GM19193 (cell line): ENCODE data around the gene PNMA8A.

Experiments
- POLR2A ChIP-seq: IDR thresholded peaks from 4 replicates; pipeline ENCODE4 v1.6.1; 2011; ENCODE audit not compliant: insufficient read depth, insufficient read length; ENCODE audit errors: extremely low read depth

The PNMA8A gene

GRCh38 chr19:46471116-46471733 lies at the start of gene PNMA8A:
Gene PNMA8A, minus strand, starts transcription at chr19:46471563. Its CDS starts 528 bp downstream, at chr19:46471035.
- TF ChIP-seq POLR2A, result no peak

GRCh38 chr19:46520616-46521015 lies 49.3 kb upstream of the PNMA8A start:
- no peak for TF ChIP-seq POLR2A

GRCh38 chr19:46517471-46517870 lies 46.1 kb upstream of the PNMA8A start:
- no peak for TF ChIP-seq POLR2A

- TF ChIP-seq POLR2A, result no peak
These were observed 44.6 kb upstream of the PNMA8A start for GRCh38 chr19:46515879-46516350.

GRCh38 chr19:46515290-46515609 lies 43.9 kb upstream of the PNMA8A start:
- TF ChIP-seq POLR2A, result no peak

GRCh38 chr19:46514589-46515289 lies 43.4 kb upstream of the PNMA8A start:
- no peak for TF ChIP-seq POLR2A

- TF ChIP-seq POLR2A, result no peak
These were observed 42.3 kb upstream of the PNMA8A start for GRCh38 chr19:46513461-46514236.

- TF ChIP-seq POLR2A, result no peak
These were observed 39.9 kb upstream of the PNMA8A start for GRCh38 chr19:46511237-46511636.

GRCh38 chr19:46508206-46508605 lies 36.8 kb upstream of the PNMA8A start:
- no peak for TF ChIP-seq POLR2A

GRCh38 chr19:46503848-46504453 lies 32.6 kb upstream of the PNMA8A start:
- TF ChIP-seq POLR2A, result no peak

- TF ChIP-seq POLR2A, result no peak
These were observed 31.5 kb upstream of the PNMA8A start for GRCh38 chr19:46502891-46503290.

- TF ChIP-seq POLR2A, result no peak
These were observed 28.3 kb upstream of the PNMA8A start for GRCh38 chr19:46499692-46500091.

GRCh38 chr19:46497773-46498172 lies 26.4 kb upstream of the PNMA8A start:
- TF ChIP-seq POLR2A, result no peak

- TF ChIP-seq POLR2A, result no peak
These were observed 24.9 kb upstream of the PNMA8A start for GRCh38 chr19:46496304-46496703.

- no peak for TF ChIP-seq POLR2A
These were observed 24.4 kb upstream of the PNMA8A start, which contains the start of gene PNMA8B for GRCh38 chr19:46495786-46496099. Gene PNMA8B, minus strand, starts transcription at chr19:46495867. Its CDS starts 402 bp downstream, at chr19:46495465.
